ENCODE data around the gene IGLON5.

IGLON5 gene

GRCh38 chr19:51305479-51305878 lies 6.0 kb upstream of the IGLON5 start:
- in situ Hi-C loops (cut with HindIII; ENCODE audit: low pct_ligation_motif_present, low pct_unique_long_range_greater_than_20kb, low sequenced_read_pairs), result no loop called here
- no peak for DNase-seq

DNA sequence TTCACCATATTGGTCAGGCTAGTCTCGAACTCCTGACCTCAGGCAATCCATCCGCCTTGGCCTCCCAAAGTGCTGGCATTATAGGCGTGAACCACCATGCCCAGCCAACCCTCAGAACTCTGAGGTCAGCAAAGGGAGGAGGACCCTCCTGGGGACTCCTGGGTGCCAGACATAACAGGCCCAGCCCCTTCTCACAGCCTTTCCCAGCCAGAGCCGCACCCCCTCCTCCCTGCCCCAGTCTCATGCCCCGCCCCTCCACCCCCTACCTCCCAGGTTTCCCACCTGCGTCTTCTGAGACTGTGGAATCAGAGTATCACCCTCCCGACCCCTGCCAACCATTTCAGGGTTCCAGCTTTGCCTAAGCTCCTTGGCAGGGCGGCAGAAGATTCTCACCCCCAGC lies 5.2 kb downstream of the IGLON5 start:
- no peak for DNase-seq
- in situ Hi-C loops (cut with HindIII; ENCODE audit: low pct_ligation_motif_present, low pct_unique_long_range_greater_than_20kb, low sequenced_read_pairs), result no loop called here

- no peak for DNase-seq
- in situ Hi-C loops (cut with HindIII; ENCODE audit: low pct_ligation_motif_present, low pct_unique_long_range_greater_than_20kb, low sequenced_read_pairs), result no loop called here
Observed at GRCh38 chr19:51317376-51317775, 5.9 kb downstream of the IGLON5 start.

DNA sequence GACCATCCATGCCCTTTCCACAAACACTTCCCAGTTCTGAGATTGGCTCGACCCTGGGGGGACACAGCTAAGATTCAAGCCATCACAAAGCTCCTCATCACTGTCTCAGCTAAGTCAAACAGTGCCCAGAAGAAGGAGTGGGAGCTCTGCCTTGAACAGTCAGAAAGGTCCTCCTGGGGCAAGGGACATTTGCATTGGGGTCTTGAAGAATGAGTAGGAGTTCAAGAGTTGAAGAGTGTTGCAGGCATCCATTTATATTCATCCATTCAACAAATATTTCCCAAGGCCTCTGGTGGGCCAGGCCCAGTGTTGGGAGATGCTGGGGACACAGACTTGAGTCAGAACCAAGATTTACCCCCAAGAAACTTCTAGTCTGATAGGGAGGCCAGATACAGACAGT lies 6.5 kb downstream of the IGLON5 start:
- in situ Hi-C loops (cut with HindIII; ENCODE audit: low pct_ligation_motif_present, low pct_unique_long_range_greater_than_20kb, low sequenced_read_pairs), result no loop called here
- DNase-seq, result no peak

DNA sequence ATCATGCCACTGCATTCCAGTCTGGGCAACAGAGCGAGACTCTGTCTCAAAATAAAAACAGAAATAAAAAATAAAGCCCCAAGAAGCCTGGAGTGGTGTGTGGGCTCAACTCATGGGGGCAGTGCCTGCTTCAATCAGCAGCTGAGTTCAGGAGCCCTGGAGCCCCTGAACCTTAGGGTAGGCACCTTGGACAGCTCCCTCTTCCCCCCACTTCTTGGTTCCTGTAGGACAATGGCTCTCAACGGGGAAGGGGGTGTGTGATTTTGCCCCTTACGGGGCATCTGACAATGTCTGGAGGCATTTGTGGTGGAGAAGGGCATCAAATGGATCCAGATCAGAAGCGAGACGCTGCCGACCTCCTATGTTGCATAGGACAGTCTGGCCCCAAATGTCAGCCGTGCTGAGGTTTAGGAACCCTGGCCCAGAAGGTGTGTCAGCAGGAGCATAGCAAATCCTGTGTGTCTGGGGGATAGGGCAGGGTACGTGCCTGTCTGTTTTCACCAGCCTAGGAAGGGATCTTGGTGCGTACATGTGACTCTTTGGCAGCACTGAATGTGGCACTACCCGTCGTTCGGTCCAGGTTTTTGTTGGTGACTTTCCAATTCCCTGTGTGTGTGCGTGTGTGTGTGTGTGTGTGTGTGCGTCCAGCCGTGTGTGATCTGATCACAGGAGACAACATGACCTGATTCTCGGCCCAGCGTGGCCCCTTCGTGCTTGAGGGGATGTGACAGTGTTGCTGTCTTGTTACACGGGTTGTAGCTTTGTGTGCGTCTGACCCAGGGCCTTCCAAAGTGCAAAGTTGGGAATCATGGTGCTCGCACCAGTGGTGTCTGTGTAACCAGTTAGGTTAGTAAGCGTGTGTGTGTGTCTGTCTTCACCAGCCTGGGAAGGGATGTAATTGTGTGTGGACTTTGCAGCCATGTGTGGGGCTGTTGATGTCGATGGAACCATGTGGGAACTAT lies 7.5 kb downstream of the IGLON5 start:
- no peak for DNase-seq
- in situ Hi-C loops (cut with HindIII; ENCODE audit: low pct_ligation_motif_present, low pct_unique_long_range_greater_than_20kb, low sequenced_read_pairs), result no loop called here

- in situ Hi-C loops (cut with HindIII; ENCODE audit: low pct_ligation_motif_present, low pct_unique_long_range_greater_than_20kb, low sequenced_read_pairs), result no loop called here
- no peak for DNase-seq
Observed at GRCh38 chr19:51319649-51320279, 8.3 kb downstream of the IGLON5 start.

GRCh38 chr19:51320280-51320657 lies 8.8 kb downstream of the IGLON5 start:
- DNase-seq, result no peak
- in situ Hi-C loops (cut with HindIII; ENCODE audit: low pct_ligation_motif_present, low pct_unique_long_range_greater_than_20kb, low sequenced_read_pairs), result no loop called here

DNA sequence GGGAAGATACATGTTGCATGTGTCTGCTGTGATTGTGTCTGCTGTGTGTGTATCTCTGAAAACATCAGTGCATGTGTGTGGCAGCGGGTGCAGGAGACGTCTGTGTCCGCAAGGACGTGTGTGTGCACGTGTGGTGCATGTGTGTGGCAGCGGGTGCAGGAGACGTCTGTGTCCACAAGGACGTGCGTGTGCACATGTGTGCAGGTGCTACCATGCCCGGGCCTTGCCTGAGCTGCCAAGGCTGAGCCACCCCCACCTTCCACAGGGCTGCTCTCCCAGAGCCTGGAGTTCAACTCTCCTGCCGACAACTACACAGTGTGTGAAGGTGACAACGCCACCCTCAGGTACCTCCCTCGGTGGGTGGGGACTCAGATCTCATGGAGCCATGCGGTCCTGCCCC lies 10.4 kb downstream of the IGLON5 start:
- no peak for DNase-seq
- in situ Hi-C loops (cut with HindIII; ENCODE audit: low pct_ligation_motif_present, low pct_unique_long_range_greater_than_20kb, low sequenced_read_pairs), result no loop called here

DNA sequence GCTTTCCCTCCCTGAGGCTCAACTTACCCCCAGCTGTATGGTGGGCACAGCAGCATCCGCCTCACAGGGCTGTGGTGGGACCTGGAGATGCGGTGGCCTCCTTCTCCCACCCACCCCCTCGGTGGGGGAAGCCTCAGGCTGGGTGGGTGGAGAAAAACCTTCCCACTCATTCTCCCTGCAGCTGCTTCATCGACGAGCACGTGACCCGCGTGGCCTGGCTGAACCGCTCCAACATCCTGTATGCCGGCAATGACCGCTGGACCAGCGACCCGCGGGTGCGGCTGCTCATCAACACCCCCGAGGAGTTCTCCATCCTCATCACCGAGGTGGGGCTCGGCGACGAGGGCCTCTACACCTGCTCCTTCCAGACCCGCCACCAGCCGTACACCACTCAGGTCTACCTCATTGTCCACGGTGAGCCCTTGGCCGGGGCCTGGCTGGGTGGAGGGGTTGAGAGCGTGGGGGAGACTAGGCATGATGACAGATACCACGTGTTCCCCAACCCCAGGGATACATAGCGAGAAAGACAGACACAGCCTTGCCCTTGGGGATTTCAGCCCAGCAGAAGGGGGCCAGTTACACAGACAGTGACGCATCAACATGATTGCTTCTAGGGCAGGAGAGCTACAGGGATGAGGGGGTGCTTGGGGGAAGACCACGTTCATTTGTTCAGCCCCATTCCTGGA lies 12.2 kb downstream of the IGLON5 start:
- no peak for DNase-seq
- in situ Hi-C loops (cut with HindIII; ENCODE audit: low pct_ligation_motif_present, low pct_unique_long_range_greater_than_20kb, low sequenced_read_pairs), result no loop called here

DNA sequence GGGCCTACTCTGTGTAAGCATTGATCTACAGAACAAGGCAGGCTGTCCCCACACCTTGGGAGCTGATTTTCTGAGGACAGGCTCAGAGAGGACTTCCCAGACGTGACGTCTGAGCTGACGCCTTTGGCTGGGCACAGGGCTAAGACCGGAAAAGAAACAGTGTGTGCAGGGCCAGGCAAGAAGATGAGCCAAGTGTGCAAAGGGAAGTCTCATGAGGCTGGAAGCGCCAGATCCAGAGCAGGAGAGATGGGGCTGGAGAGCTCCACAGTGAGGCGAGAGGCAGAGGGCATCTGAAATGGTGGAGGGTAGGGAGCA lies 12.7 kb downstream of the IGLON5 start:
- in situ Hi-C loops (cut with HindIII; ENCODE audit: low pct_ligation_motif_present, low pct_unique_long_range_greater_than_20kb, low sequenced_read_pairs), result no loop called here
- DNase-seq, result no peak

DNA sequence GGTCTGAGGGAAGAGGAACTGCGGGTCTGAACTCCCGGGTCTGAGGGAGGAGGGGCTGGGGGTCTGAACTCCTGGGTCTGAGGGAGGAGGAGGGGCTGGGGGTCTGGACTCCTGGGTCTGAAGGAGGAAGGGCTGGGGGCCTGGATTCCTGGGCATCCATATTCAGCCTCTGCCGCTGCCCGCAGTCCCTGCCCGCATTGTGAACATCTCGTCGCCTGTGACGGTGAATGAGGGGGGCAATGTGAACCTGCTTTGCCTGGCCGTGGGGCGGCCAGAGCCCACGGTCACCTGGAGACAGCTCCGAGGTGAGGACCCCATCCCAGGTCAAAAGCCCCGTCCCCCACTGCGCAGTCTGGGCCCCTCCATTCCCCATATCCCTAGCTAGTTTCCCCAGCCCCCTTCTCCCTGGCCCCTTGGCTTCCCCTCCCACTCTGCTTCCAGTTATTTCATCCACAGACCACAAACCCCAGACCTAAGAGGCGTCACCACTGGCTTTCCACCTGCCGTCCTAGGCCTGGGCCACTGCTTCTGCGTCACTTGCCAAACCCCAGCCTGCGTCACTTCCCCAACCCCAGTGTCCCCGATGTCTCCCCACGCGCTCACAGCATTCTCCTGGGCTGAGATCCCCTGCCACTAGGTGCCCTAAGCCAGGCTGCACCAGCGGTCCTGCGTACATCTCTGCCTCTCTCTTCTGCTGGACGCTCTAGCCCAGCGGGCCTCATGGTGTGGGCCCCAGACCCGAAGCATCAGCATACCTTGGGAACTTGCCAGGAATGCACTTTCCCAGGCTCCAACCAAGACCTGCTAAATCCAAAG lies 13.9 kb downstream of the IGLON5 start:
- in situ Hi-C loops (cut with HindIII; ENCODE audit: low pct_ligation_motif_present, low pct_unique_long_range_greater_than_20kb, low sequenced_read_pairs), result no loop called here

DNA sequence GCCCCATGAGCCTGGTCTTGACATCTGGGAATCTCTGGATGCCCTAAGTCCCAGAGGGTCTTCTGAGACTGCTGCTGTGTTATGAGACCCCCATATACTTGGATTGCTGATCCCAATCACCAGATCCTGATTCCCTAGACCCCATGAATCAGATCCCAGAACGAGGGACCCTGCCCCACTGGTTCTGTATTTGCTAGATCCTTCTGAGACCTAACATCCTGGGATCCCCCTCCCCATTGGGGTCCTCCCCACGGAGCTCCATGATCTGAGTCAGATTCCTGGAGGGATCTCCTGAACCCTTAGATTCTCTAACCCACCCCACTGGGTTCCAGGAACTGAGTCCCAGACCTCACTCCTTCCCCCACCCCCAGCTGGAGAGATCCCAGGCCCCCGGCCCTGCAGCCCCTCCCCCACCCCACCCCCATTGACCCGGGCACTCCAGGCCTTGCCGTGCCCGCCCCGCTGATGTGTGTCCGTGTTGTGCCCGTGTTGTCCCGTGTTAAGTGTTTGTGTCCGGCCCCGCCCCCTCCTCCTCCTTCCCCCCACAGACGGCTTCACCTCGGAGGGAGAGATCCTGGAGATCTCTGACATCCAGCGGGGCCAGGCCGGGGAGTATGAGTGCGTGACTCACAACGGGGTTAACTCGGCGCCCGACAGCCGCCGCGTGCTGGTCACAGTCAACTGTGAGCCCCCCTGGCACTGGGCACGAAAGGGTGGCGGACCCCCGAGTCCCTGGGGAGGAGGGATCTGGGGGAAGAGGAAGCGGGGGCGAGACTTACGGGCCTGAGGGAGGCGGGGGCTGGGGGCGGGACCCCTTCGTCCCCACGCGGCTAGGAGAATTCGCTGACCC lies 15.0 kb downstream of the IGLON5 start:
- DNase-seq, result no peak
- in situ Hi-C loops (cut with HindIII; ENCODE audit: low pct_ligation_motif_present, low pct_unique_long_range_greater_than_20kb, low sequenced_read_pairs), result no loop called here

More for the DNA sequence above, 13.9 kb downstream of the IGLON5 start:
- no peak for DNase-seq

GRCh38 chr19:51327066-51328001 lies 15.9 kb downstream of the IGLON5 start:
- in situ Hi-C loops (cut with HindIII; ENCODE audit: low pct_ligation_motif_present, low pct_unique_long_range_greater_than_20kb, low sequenced_read_pairs), result no loop called here
- no peak for DNase-seq

DNA sequence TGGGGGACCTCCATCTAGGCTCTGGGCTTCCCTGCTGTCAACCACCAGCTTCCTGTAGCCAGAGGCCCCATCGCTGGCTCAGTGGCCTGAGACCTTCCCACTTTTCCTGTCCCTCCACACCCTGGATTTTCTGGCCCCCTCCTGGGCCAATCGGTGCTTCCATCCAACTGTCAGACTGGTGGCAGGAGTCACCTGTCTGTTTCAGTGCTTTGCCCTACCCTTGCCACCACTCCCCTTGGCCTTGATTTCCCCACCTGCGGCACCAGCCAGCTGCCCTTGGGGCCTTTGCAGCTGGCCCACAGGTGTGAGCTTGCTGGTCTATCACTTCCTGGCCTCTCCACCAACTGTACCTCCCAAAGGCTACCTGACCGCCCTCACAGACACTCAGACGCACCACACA lies 18.0 kb downstream of the IGLON5 start:
- in situ Hi-C loops (cut with HindIII; ENCODE audit: low pct_ligation_motif_present, low pct_unique_long_range_greater_than_20kb, low sequenced_read_pairs), result no loop called here
- DNase-seq, result no peak

GRCh38 chr19:51330366-51330765 lies 18.9 kb downstream of the IGLON5 start:
- in situ Hi-C loops (cut with HindIII; ENCODE audit: low pct_ligation_motif_present, low pct_unique_long_range_greater_than_20kb, low sequenced_read_pairs), result no loop called here
- no peak for DNase-seq

DNA sequence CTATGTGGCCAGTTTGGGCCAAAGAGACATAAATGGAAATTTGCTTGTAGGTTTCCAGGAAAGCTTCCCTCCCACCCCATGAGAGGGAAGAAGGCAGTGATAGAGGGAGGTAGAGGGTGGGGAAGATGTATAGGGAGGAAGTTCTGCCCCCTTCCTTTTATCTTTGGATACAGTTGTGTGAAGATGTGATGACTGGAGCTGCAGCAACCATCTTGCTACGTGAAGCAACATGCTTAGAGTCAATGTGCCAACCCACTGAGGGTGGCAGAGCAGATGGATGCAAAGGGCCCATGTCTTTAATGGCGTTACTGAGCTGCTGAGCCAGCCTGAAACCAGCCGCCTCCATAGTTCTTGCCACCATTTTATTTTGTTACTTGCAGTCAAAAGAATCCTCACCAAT lies 19.7 kb downstream of the IGLON5 start:
- in situ Hi-C loops (cut with HindIII; ENCODE audit: low pct_ligation_motif_present, low pct_unique_long_range_greater_than_20kb, low sequenced_read_pairs), result no loop called here
- no peak for DNase-seq

DNA sequence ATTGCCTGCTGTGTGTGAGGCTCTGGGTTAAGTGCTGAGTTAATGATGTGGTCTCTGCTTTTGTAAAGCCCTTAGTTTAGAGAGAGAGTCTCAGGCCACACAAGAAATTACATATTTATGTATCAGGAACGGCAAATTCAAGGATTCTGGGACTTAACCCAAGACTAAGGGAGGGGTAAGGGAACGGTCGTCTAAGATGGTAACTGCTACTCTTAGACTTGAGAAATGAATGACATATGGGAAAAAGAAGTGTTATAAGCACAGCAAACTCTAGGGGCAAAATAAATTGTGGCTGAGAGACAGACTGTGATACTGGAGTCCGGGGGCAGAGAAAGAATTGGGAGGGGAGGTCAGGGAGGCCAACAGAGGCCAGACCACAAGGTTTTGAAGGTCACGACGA lies 20.3 kb downstream of the IGLON5 start:
- in situ Hi-C loops (cut with HindIII; ENCODE audit: low pct_ligation_motif_present, low pct_unique_long_range_greater_than_20kb, low sequenced_read_pairs), result no loop called here
- DNase-seq, result no peak

Measured in ACHN (cell line).